Neural progenitor cell (in vitro differentiated cells): ENCODE measurements around the gene FAM24B.

Experiments used
- EZH2phosphoT487 ChIP-seq: fragments of 200-600 bp; sonication (generic); IDR thresholded peaks from 2 replicates; pipeline ENCODE4 v1.6.1; 2017; ENCODE audit warnings: antibody characterized with exemption
- TF ChIP-seq, protein P1 (sequence below): fragments of 200-600 bp; sonication (generic); IDR thresholded peaks from 2 replicates; pipeline ENCODE4 v1.5.1; 2017; ENCODE audit warnings: antibody characterized with exemption, mild to moderate bottlenecking

GRCh38 chr10:122849900-122850605 is 29.3 kb downstream of the FAM24B start:
- TF ChIP-seq EZH2phosphoT487: no peak
- TF ChIP-seq, protein P1, sequence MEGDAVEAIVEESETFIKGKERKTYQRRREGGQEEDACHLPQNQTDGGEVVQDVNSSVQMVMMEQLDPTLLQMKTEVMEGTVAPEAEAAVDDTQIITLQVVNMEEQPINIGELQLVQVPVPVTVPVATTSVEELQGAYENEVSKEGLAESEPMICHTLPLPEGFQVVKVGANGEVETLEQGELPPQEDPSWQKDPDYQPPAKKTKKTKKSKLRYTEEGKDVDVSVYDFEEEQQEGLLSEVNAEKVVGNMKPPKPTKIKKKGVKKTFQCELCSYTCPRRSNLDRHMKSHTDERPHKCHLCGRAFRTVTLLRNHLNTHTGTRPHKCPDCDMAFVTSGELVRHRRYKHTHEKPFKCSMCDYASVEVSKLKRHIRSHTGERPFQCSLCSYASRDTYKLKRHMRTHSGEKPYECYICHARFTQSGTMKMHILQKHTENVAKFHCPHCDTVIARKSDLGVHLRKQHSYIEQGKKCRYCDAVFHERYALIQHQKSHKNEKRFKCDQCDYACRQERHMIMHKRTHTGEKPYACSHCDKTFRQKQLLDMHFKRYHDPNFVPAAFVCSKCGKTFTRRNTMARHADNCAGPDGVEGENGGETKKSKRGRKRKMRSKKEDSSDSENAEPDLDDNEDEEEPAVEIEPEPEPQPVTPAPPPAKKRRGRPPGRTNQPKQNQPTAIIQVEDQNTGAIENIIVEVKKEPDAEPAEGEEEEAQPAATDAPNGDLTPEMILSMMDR: no peak
